GM23248 (cell line): ENCODE data around the gene P2RX3.

Source experiments
- EZH2 ChIP-seq: fragments of 200-600 bp; sonication (generic); IDR thresholded peaks from 2 replicates; pipeline ENCODE4 v1.6.1; 2018; ENCODE audit warnings: antibody characterized with exemption, mild to moderate bottlenecking; ENCODE audit not compliant: insufficient read depth, poor library complexity, severe bottlenecking
- EZH2phosphoT487 ChIP-seq: fragments of 200-600 bp; sonication (generic); IDR thresholded peaks from 2 replicates; pipeline ENCODE4 v1.6.1; 2018; ENCODE audit warnings: antibody characterized with exemption, moderate library complexity, mild to moderate bottlenecking, low read depth; ENCODE audit not compliant: insufficient read depth

GRCh38 chr11:57312511-57313021 is 25.6 kb upstream of the P2RX3 start:
- TF ChIP-seq EZH2 (no peak), EZH2phosphoT487 (no peak)
